ENCODE data around the gene ELAVL2.

The ELAVL2 gene

DNA sequence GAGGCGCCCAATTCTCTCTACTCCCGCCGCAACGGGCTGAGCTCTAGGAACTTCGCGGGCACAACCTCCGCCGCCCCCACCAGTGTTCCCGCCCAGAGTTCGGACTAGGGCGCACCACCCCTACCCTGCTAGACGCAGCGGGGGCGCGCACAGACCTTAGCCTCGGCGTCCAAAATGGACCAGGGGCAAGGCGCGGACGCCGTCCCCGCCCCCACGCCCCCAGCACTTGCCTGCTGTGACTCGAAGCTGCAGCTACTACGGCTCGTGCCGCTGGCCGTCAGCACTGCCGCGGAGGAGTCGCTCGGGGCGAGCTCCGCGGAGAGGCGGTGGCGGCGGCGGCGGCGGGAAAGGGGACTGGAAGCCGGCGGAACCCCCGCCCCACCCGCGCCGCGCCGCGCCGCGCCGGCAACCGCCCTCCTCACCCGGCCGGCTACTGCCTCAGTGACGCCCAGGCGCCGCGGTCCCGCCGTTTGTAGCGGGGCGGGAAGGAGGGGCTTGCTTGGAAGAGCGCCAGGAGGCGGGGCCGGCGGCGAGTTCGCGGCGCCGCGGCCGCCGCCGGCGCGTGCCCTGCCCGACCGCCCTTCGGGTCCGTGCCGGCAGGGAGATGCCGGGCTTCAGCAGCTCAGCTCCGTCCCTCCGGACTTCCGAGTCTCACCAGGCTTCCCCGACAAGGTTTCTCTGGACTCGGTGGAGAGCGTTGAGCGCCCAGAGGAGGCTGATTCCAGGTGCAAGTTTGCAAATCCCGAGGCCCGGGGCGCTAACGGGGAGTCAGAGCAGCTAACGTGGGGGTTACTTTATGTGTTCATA, 4.5 kb downstream of the ELAVL2 start:
- DNase-seq: no peak

DNA sequence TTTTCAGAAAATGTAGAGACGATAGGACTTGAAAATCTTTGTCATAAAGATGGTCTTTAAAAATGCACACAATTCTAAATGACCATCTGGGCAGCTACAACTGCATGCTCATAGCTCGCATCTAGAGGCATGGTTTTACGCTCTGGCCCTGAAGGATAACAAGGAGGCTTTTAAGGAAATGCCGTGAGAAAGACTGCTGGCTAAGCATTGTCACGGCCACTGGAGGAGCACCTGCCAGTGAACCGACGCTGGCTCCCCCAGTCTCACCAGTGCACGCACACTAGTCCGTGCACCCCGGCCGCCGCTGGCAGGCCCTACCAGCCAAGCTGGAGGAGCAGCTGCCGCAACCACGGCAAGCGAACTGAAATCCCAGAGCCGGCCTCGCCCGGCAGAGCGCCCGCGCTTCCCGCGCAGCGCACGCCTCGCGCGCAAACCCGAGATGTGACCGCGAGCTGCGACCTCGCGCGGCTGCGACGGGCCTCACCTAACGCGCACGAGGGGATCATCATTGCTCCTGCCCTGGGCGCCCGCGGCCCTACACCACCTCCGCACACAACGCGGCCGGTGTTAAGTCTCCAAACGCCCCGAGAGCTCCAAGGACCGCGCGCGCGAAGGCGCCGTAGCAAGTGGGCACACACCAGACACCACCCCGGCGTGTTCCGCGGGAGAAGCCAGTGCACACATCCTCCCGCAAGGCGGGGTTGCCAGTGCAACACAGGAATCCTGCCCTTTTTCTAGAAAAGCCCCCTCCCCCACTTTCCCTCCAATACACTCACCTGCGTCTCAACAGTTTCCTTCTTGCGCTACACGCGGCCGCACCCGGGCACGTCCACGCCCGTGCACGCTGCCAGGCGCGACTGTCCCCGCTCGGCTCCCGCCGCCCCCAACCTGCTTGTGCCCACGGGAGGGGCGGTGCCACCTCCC, 5.3 kb downstream of the ELAVL2 start:
- DNase-seq: no peak

DNA sequence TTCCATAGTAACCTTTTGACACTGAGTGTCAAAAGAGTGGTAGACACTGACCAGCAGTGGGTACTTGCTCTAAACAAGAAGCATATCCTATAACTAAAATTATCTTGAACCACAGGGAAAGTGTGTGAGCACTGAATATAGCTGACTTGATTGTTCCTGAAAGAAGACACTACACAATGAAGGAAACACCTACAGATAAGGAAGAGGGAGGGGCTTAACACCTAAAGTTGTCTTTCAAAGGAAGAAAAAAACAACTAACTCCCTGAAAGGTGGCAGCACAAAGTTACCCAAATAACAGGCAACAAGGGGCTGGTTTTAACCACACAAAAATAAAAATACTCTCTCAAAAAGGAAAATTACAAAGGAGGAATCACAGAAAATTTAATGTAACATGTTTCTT, 6.6 kb downstream of the ELAVL2 start:
- no peak for DNase-seq

DNA sequence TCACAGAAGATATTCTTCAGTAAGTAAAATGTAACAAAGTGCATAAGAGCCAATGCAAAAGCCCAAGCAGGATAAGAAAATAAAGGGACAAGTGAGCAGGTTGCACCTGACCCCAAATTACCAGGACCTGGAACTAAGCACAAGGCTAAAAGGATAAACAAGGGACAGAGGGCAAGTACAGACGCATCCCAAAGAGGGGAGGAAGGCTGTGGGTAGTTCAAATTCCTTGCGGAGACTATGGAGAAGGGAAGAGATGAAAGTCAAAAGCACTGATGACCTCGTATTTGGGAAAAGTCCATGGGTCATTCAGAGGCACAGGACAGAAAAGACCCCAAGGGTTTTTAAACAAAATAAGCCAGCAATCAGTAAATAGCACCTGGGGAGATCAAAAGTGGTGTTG, 11.8 kb downstream of the ELAVL2 start:
- no peak for DNase-seq

DNA sequence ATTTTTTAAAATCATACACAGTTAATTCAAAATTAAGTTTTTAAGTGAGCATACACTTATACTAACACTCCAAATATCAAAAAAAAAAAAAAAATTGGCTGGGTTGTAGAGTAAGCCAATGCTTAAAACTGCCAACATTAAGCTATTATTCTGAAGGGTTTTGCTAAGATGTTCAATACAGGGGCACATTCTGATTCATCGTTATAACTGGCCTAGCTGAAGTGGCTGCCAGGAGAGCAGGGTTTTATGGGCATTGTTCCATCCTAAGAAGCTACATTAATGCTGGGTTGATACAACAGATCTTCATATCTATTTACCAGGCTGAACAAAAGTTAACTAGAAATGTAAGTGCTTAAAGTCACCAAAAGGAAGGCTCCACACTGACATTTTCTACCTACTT, 13.4 kb downstream of the ELAVL2 start:
- no peak for DNase-seq

DNA sequence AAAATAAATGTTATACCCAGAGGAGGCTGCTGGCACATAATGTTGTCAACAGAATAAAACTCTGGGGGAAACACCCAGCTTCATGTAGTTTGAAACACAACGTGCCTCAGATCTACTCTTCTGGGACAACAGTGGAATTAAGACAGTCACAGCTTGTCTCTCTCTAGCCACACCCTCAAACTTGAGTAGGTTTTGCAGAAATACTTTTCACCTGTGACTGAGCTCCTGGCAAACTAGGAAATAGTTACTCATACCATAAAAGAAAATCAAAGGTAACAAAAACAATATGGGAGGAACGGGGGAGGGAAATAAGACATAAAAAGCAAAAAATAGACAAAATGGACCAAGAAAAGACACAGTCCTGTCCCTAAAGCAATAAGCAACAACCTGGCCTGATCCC, 14.4 kb downstream of the ELAVL2 start:
- no peak for DNase-seq

DNA sequence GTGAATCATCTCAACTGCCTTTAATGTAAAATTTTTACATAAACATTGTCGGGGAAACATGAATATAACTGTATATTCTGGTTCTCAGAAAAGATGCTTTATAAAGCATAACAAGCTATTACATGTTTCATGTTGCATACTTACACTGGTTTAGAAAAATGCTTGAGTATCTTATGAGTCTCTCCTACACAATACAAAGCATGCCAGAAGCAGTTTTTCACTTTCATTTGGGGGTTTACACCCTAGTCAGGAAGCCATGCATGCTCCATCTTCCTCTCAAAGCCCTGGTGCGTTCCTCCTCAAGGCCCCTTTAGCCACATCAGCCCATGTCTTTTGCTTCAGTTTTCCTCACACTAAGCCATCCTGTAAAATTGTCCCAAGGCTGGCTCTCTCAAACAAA, 22.8 kb downstream of the ELAVL2 start:
- DNase-seq: no peak

DNA sequence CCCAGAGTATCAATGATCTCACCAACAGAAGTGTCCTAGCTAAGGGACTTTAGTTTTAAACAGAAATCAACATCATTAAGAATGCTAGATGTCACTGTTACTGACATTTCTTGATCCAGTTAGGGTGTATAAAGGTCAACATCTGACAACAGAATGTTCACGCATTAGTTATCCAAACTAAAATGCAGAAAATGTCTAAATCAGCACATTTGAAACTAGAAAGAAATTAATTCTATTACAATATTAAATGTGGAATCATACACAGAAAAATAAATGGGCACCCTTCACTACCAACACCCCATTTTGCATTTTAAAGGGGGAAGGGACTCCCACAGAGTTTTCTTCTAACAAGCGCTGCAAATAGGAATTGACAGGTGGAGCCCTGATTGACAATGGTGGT, 24.5 kb downstream of the ELAVL2 start:
- DNase-seq: no peak

DNA sequence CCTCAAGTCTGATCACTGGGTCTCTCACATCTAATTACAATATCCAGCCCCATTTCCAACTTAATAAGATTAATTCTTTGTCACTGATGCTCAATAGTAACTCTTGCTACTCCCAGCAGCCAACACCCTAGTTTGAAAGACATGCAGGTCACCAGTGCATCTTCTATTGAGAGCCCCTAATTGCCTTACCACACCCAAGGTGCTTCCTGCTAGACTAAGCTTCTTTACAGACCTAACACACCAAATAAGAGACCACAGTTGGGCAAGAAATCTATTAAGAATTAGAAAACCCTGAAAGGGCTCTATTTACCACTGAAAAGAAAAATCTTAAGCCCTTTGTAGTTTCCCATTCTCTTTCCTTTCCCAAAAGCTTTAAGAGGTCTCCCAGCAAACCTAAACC, 26.5 kb downstream of the ELAVL2 start:
- DNase-seq: no peak

DNA sequence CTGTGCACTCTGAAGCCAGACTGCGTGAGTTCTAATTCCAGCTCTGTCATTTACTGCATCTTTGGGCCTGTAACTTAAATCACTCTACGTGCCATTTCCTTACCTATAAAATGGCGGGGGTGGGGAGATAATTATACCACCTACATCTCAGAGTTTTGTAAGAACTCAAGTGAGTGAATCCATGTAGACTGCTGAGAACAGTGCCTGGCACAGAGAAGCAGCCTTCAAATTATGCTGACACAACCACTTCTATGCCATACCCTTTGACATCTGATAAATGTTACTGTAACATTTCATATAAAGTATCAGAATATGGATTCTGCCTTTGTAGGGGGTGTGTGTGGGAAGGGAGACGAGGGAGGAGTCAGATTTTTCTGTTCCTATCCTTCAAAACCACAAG, 27.7 kb downstream of the ELAVL2 start:
- no peak for DNase-seq

DNA sequence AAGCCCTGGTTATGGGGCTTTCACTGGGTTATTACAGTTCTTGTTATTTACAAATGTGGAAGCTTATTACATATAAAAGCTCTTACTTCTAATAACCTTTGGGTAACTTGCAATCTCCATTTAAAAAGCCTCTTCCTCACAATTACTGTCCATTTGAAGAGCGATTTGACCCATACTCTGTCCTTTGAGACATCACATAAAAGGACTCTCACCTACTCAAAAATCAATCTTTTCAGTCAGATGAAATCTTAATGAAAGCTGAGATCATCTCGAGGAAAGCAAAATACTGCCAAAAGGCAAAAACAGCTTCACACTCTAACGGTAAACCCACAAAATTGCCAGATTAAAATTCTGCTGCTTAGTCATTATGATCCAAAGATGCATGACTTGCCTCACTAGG, 29.8 kb downstream of the ELAVL2 start:
- no peak for DNase-seq

DNA sequence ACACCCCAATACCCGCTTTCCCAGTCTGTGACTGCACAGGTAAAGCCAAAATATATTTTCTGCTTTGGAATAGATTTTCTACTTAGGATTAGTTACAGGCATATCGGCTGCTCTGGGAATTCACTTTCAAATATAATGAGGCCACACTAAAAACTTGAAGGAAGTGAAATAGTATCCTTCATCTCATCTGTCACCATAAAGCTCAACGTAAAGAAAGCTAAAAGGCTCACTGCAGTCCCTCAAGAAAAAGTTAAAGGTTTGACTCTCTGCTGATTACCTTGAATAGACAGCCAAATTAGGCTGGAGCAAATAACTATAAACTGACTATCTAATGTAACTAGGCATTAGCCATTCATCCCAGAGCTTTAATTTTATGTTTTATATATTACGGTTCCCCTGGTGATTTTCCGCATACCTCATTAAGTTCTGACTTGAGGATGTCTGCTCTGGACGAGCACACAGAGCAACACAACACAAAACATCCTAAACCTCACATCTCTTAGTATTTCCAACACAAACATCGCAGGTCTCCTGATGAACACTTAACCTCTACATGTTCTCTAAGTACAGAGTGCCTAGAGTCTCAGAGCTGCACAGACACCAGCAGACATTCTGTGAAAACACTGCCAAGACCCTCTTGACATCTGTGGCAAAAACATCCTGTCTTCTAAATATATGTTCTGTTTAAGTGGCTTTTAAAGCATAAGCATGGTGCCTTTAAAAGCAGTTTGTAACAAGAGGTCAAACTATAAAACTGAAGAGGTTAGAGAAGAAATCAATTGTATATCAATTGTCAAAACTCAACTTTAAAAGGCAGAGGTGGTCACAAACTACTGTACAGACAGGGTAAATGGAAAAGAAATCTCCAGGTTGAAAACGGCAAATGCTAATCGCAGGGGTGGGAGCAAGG, 35.4 kb downstream of the ELAVL2 start:
- DNase-seq: no peak

DNA sequence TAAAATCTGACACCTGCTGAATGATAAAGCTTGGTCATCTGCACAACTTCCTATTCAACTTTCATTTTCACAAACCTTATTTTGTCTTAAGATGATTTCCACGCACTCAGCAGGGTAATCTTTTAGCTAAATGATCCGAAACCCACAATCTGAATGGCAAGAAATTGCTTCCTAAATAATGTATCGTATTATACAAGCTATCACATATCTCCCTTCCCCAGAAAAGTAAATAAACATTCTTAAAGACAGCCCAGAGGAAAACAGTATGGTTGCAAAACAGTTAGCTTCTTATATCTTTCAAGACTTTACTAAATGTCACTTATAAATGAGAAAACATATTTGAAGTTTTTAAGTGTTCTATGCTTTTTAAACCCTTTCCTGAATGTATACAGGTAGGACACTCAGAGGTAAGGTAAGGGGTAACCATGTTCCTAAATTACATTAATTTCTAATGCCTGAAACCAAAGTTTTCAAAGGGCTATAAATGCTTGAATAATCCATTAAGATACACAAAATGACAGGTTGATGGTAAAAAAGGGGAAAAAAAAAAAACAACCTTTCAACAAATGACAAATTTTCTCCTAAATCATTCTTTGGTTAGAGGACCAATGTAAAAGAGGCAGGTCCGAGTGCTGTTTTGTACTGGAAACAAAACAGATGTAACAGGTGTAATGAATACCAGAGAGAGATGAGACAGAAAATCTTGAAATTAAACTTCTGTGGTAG, 36.3 kb downstream of the ELAVL2 start:
- DNase-seq: no peak

DNA sequence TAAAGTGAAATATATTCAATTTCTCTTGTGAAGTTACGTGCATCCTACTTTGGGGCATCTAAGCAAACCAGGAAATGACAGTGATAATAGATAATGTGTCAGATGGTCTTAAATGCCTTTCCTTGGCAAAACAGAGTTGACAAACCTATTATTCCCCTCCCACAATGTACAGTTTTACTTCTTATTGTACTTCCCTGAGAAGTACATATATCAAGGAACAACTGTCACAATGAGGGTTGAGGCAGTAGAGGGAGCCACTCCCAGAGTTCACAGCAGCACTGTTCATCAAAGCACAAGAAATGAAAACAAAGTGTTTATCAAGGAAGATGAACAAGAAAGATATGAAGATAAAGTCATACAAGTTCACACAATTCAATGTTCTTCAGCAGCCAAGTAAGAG, 41.1 kb downstream of the ELAVL2 start:
- no peak for DNase-seq

DNA sequence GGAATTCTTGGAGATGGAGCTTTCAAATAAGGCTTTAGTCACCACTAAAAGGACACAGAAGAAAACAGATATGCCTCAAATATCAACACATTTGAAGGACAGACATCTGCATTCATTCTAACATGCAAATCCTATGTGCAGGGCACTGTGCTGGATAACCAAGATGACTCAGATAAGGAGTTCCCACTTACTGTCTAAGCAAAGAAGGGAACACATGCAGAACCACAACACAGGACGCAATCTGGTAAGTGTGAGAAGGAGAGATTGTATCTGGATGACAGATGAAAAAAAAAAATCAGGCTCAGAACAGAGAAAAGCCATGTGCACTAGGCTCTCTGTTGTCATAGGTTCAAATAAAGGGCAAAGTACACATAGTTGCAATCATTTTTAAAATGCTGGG, 42.5 kb downstream of the ELAVL2 start:
- no peak for DNase-seq

DNA sequence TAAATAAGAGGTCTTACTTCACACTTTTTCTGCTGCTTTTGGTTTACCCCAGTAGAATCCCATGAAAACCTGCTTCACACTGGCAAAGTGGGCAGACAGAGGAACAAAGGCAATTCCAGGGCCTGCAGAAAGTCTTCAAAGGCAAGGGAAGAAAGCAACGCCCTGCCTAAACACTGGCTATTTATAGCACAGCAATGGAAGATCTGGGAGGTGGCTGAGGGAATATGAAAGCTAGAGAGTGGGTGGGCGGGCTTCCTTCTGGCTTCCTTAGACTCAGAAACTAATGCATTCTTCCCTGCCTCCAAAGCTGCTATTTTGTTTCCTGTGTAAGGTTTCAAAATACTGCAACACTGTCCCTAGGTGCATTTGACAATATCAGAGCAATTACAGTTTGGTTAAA, 46.8 kb downstream of the ELAVL2 start:
- DNase-seq: no peak

DNA sequence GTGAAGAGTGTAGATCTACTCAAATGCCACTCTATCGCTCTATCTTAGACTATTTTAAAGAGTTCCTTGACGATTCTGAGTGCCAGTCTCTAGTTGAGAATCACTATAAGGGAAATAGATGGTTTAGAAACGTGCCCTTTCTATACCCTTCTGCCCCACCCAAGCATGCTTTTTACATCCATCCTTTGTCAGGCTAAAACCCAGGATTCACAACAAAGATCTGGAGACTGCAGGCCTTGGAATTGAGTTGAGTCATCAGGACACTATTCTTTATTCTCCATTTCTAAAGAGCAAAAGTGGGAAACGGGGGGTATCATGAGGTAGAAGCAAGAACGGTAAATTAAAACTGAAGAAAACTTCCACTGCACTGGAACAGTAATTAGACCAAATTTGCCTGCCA, 48.7 kb downstream of the ELAVL2 start:
- no peak for DNase-seq

DNA sequence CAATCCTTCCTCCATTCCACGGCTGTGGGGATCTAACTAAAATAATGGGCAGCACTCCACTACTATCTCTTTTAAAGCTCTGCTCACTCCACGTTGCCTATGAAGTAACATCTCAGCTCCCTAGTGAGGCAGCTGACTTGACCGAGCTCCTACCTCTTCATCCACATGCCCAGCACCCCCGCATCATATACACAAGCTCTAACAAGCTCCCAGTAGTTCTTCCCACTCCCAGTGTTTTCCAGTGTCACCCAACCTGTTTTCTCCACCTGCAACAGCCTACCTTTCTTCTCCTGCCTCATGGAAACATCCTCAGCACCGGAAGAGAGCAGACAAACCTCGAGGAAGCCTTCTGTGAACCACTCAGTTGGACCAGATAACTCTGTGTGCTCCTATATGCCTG, 50.5 kb downstream of the ELAVL2 start:
- DNase-seq: no peak

DNA sequence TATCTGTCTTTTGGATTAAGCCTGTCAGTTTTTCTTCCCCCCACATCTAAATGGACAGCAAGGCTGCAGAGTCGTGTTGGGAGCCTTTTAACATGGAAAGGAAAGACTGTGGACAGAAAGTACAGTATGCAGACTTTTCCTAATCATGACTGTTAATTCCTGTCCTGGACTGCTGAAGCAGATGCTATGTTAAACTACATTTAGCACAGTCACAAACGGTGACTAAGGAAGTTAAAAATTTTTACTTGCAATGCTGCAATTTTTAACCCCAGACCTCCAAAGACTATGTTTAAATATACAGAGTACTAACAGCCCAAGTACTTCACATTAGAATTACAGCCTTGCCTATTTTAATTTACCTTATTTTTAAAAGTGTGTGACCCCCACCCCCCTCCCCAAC, 51.8 kb downstream of the ELAVL2 start:
- no peak for DNase-seq

DNA sequence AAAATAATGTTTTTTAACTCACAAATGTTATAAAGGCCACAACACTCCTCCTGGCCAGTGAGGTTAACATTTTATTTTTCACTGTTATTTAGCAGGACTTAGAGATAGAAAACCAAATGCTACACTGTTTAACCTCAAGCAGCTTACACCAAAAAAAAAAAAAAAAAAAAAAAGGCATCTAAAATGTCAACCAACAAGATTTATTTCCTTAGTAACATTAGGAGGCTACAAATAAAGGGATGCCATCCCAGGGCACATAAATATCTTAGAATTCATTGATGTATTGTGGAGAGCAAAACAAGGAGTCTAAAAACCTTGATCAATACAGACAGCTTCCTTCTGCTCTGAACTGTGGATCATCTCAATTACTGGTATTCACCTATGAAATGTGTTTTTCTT, 53.7 kb downstream of the ELAVL2 start:
- DNase-seq: no peak

DNA sequence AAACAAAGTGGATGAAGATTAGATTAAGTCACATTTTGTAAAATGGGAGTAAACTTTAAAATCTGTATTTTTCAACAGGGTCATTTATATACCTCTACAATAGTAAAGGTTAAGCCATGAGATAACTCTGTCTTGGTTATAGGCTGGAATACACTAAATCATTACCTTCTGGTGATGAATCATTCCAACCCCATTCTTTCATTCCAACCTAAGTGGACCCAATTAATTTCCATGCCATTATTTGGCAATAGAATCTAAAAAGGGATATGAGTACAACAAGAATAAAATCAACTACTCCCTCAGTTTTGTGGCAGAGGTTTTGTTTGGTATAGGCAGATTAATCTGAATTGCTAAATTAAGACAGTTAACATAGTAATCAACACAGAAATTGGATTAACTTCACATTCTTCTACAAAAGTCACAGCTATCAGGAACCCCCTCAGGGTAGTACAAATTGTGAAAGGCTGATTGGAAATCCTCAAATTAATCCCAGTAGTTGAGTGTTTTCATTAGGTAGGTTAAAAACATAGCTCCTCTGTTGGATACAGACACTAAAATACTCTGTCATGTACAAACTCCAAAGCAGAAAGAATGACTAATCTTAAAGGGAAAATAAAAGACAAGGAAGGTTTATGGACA, 54.2 kb downstream of the ELAVL2 start:
- DNase-seq: no peak
